Ectodermal cell (in vitro differentiated cells): ENCODE measurements around the gene ARVCF. TPM values are rescaled to one million over a fixed set of nuclear protein-coding genes. Genes with fewer than 3 reads are reported as not detected.

Experiments used
- H3K27ac ChIP-seq: 2 replicates; pipeline ENCODE4 v1.7.0; 2013; ENCODE audit warnings: mild to moderate bottlenecking, low read depth, low read length; ENCODE audit not compliant: insufficient read depth, poor library complexity, severe bottlenecking
- H3K27me3 ChIP-seq: 2 replicates; pipeline ENCODE4 v1.7.0; 2013; ENCODE audit warnings: mild to moderate bottlenecking, low read length; ENCODE audit not compliant: insufficient read depth, control insufficient read depth, poor library complexity, severe bottlenecking
- H3K36me3 ChIP-seq: one replicate; pipeline ENCODE4 v1.7.0; 2013; ENCODE audit warnings: low read length; ENCODE audit not compliant: control insufficient read depth, insufficient read depth
- H3K4me1 ChIP-seq: one replicate; pipeline ENCODE4 v1.7.0; 2013; ENCODE audit warnings: low read length; ENCODE audit not compliant: control insufficient read depth, insufficient read depth
- H3K4me3 ChIP-seq: 2 replicates; pipeline ENCODE4 v1.7.0; 2013; ENCODE audit warnings: low read depth, low read length, control low read depth; ENCODE audit not compliant: insufficient read depth
- H3K9me3 ChIP-seq: 2 replicates; pipeline ENCODE4 v1.7.0; 2013; ENCODE audit warnings: mild to moderate bottlenecking, low read length, moderate library complexity; ENCODE audit not compliant: control insufficient read depth
- WGBS, 2 experiments: methylation state at CpG; one replicate each; pipeline ENCODE4 v1.1.7; 2013; ENCODE audit warnings: missing lambda C conversion rate in 2 of 2; 5-methylcytosine and 5-hydroxymethylcytosine counted together
- polyA plus RNA-seq, 4 experiments: library from polyadenylated mRNA; stranded (reverse); fragments of 50-300 nt; gene quantifications; one replicate each; pipeline ENCODE4 v1.2.3, GENCODE V29; 2013

ARVCF gene, protein sequence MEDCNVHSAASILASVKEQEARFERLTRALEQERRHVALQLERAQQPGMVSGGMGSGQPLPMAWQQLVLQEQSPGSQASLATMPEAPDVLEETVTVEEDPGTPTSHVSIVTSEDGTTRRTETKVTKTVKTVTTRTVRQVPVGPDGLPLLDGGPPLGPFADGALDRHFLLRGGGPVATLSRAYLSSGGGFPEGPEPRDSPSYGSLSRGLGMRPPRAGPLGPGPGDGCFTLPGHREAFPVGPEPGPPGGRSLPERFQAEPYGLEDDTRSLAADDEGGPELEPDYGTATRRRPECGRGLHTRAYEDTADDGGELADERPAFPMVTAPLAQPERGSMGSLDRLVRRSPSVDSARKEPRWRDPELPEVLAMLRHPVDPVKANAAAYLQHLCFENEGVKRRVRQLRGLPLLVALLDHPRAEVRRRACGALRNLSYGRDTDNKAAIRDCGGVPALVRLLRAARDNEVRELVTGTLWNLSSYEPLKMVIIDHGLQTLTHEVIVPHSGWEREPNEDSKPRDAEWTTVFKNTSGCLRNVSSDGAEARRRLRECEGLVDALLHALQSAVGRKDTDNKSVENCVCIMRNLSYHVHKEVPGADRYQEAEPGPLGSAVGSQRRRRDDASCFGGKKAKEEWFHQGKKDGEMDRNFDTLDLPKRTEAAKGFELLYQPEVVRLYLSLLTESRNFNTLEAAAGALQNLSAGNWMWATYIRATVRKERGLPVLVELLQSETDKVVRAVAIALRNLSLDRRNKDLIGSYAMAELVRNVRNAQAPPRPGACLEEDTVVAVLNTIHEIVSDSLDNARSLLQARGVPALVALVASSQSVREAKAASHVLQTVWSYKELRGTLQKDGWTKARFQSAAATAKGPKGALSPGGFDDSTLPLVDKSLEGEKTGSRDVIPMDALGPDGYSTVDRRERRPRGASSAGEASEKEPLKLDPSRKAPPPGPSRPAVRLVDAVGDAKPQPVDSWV
- polyA plus RNA-seq (2013, experiment 1 of 4) = 60.2 TPM
- 67.2 TPM for polyA plus RNA-seq (2013, experiment 2 of 4)
- polyA plus RNA-seq (2013, experiment 3 of 4) = 58.3 TPM
- 64.5 TPM for polyA plus RNA-seq (2013, experiment 4 of 4)

DNA sequence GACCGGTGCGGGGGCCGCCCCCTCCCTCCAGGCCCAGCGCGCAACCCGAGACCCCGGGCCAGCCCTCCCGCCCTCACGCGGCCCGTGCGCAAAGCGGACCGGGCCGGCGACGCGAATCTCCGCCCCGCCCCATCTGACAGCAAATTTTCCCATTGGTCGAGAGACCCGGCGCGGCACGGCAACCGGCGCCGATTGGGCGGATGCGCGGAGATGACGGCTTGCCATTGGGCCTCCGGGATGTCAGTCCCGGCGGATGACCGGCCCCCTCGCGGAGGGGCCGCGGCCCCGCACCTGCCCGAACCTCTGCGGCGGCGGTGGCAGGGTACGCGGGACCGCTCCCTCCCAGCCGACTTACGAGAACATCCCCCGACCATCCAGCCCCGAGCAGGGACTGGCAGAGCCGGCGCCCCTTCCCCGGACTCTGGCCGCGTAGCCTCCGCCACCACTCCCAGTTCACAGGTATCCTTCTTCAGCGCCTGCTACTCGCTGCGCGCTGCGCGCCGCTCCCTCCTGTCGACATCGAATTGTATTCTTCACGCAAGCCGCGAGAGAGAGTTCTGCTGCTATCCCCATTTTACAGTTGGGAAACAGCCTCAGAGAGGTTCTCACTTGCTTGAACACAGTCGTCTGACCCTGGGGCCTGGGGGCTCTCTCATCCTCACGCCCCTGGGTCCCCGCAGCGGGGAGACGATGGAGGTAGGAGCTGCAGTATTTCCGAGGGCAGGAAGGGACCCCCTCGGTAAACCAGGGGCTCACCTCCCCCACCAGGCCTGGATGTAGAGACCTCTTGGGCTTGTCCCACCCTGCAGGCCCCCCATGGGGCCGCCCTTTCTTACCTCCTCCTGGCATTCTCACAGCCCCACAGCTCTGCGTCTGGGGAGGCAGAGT, at the start of gene ARVCF:
Gene ARVCF (minus strand): TSS at position 90 of the 888 bp plus-strand sequence. CDS start 26,029 bp downstream, outside the sequence.
- H3K4me1 ChIP-seq = peaks cover 4% of the 10 kb centered on the region
- no peaks in the 10 kb centered on the region for H3K9me3 ChIP-seq
- H3K4me3 ChIP-seq = peak within 1 kb of the TSS; percentile 47
- 2% methylated on average over 79 of the region's 79 CpGs for WGBS, 2 experiments
- H3K36me3 ChIP-seq = no peaks in the 10 kb centered on the region
- no peak within 1 kb of the TSS for H3K27ac ChIP-seq
- peaks cover 71% of the 10 kb centered on the region for H3K27me3 ChIP-seq

- no peak overlapping the region for H3K4me3 ChIP-seq
- H3K27ac ChIP-seq = no peak overlapping the region
- H3K4me1 ChIP-seq = no peaks in the 10 kb centered on the region
- no peaks in the 10 kb centered on the region for H3K9me3 ChIP-seq
- H3K27me3 ChIP-seq = no peaks in the 10 kb centered on the region
- no peaks in the 10 kb centered on the region for H3K36me3 ChIP-seq
- 86 to 87% methylated on average over 14 of the region's 14 CpGs for WGBS, 2 experiments
These were observed 49.4 kb upstream of the ARVCF start for GRCh38 chr22:20065896-20066616.

DNA sequence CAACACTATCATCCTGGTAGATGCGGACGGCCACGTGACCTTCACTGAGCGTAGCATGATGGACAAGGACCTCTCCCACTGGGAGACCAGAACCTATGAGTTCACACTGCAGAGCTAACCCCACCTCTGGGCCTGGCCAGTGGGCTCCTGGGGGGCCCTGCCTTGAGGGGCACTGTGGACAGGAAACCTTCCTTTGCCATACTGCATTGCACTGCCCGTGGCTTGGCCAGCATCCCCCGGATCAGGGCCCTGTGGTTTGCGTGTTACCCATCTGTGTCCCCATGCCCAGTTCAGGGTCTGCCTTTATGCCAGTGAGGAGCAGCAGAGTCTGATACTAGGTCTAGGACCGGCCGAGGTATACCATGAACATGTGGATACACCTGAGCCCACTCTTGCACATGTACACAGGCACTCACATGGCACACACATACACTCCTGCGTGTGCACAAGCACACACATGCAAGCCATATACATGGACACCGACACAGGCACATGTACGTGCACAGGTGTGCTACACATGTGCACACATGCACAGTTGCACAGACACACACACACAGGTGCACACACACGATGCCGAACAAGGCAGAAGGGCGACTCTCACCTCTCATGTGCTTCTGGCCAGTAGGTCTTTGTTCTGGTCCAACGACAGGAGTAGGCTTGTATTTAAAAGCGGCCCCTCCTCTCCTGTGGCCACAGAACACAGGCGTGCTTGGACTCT, 48.1 kb upstream of the ARVCF start:
- no peak overlapping the region for H3K27ac ChIP-seq
- no peaks in the 10 kb centered on the region for H3K36me3 ChIP-seq
- no peak overlapping the region for H3K4me3 ChIP-seq
- no peaks in the 10 kb centered on the region for H3K4me1 ChIP-seq
- no peaks in the 10 kb centered on the region for H3K27me3 ChIP-seq
- H3K9me3 ChIP-seq = no peaks in the 10 kb centered on the region
- 94 to 97% methylated on average over 18 of the region's 18 CpGs for WGBS, 2 experiments

GRCh38 chr22:20064140-20064480, 47.5 kb upstream of the ARVCF start:
- Histone ChIP-seq H3K36me3 (no peaks in the 10 kb centered on the region), H3K4me3 (no peak overlapping the region), H3K27ac (no peak overlapping the region), H3K9me3 (no peaks in the 10 kb centered on the region), H3K27me3 (no peaks in the 10 kb centered on the region), H3K4me1 (no peaks in the 10 kb centered on the region)
- 92 to 95% methylated on average over 3 of the region's 3 CpGs for WGBS, 2 experiments

GRCh38 chr22:20063271-20064139, 46.9 kb upstream of the ARVCF start:
- H3K27ac ChIP-seq = no peak overlapping the region
- no peaks in the 10 kb centered on the region for H3K36me3 ChIP-seq
- H3K9me3 ChIP-seq = no peaks in the 10 kb centered on the region
- H3K4me1 ChIP-seq = no peaks in the 10 kb centered on the region
- no peak overlapping the region for H3K4me3 ChIP-seq
- H3K27me3 ChIP-seq = no peaks in the 10 kb centered on the region
- 94% methylated on average over 27 of the region's 27 CpGs for WGBS, 2 experiments

GRCh38 chr22:20062766-20063083, 46.1 kb upstream of the ARVCF start:
- Histone ChIP-seq H3K4me3 (no peak overlapping the region), H3K27me3 (no peaks in the 10 kb centered on the region), H3K9me3 (no peaks in the 10 kb centered on the region), H3K36me3 (no peaks in the 10 kb centered on the region), H3K4me1 (no peaks in the 10 kb centered on the region), H3K27ac (no peak overlapping the region)
- WGBS, 2 experiments = 92 to 93% methylated on average over 11 of the region's 11 CpGs

DNA sequence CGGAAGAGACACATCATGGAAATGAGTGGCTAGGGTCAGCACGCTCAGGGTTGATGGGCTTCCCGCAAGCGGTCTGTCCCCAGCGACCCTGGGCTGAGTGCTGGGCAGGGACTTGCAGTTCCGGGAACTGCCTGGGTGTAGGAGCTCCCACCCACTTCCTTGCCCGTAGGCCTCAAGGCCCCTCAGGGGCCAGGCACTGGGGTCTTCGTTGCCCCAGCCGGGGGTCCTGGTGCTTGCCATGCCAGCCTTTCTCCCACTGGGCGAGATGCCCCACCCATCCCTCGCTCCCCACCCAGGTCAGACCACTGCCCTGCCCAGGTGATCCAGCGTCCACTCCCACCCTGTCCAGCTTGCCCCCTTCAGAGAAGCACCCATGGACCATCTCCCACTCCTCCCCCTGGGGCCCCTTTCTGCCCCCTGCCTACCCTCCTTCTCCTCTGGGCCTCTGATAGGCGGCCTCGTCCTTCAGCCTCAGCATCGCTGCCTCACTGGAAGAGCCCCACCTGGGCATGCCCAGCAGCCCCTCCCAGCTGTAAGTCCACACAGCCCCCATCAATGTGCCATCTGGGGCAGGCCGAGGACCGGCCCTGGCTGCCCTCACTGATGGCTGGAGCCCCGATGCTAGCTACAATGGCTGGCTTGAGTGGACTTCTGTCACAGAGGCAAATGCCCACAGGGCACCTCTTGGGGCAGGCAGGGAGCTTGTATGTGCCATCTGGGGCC, 45.6 kb upstream of the ARVCF start:
- no peaks in the 10 kb centered on the region for H3K9me3 ChIP-seq
- H3K4me1 ChIP-seq = no peaks in the 10 kb centered on the region
- no peaks in the 10 kb centered on the region for H3K36me3 ChIP-seq
- H3K27ac ChIP-seq = no peak overlapping the region
- WGBS, 2 experiments = 93 to 94% methylated on average over 18 of the region's 18 CpGs
- no peaks in the 10 kb centered on the region for H3K27me3 ChIP-seq
- no peak overlapping the region for H3K4me3 ChIP-seq

- no peaks in the 10 kb centered on the region for H3K4me1 ChIP-seq
- H3K4me3 ChIP-seq = no peak overlapping the region
- no peaks in the 10 kb centered on the region for H3K27me3 ChIP-seq
- H3K36me3 ChIP-seq = no peaks in the 10 kb centered on the region
- H3K9me3 ChIP-seq = no peaks in the 10 kb centered on the region
- WGBS, 2 experiments = 91 to 93% methylated on average over 11 of the region's 11 CpGs
- H3K27ac ChIP-seq = no peak overlapping the region
These were observed 44.8 kb upstream of the ARVCF start for GRCh38 chr22:20061481-20061861.
